RWPE1 (cell line): ENCODE data around the gene GRIN2A.

Source experiments
- CTCF ChIA-PET: fragments of 350-600 bp; sonication (Branson Sonifier 250); formaldehyde crosslinking; extraction: SDS; loops from one replicate; lab custom pipeline; 2021; lab: Yijun Ruan, JAX
- POLR2A ChIA-PET: fragments of 400-600 bp; formaldehyde crosslinking; extraction: SDS; loops from one replicate; lab custom pipeline; 2020; ENCODE audit warnings: antibody characterized with exemption; ENCODE audit not compliant: low non-redundant PET; lab: Yijun Ruan, JAX
- DNase-seq: peaks from one replicate; pipeline ENCODE4 v3.0.0; 2012; ENCODE audit warnings: low spot score
- H3K27ac ChIP-seq: fragments of 450-650 bp; 2 replicates; pipeline ENCODE4 v1.5.1; 2017
- CTCF ChIP-seq: fragments of 450-650 bp; conservative IDR thresholded peaks from 2 replicates; pipeline ENCODE4 v1.5.1; 2017; ENCODE audit warnings: low read depth, mild to moderate bottlenecking

GRIN2A gene

GRCh38 chr16:10178526-10178925 lies 3.7 kb downstream of the GRIN2A start:
- no peak for TF ChIP-seq CTCF
- H3K27ac ChIP-seq: no peak overlapping the region
- no peak for DNase-seq
- CTCF ChIA-PET: interaction anchor here (0.6 kb wide), 1 partner anchor 250 kb away, joined by 3 read pairs; no protein-coding TSS in a partner anchor
- POLR2A ChIA-PET: no interaction called here

GRCh38 chr16:10178080-10178479 lies 4.1 kb downstream of the GRIN2A start:
- ChIA-PET POLR2A (no interaction called here), CTCF (interaction anchor here (0.6 kb wide), 2 partner anchors 251 to 911 kb away, joined by 3 to 4 read pairs; no protein-coding TSS in a partner anchor)
- peak; percentile 45 for DNase-seq
- no peak overlapping the region for H3K27ac ChIP-seq
- TF ChIP-seq CTCF: no peak

GRCh38 chr16:10172848-10173655 lies 9.2 kb downstream of the GRIN2A start:
- DNase-seq: peak; percentile 34
- ChIA-PET CTCF (no interaction called here), POLR2A (no interaction called here)
- H3K27ac ChIP-seq: no peak overlapping the region
- no peak for TF ChIP-seq CTCF

- CTCF ChIA-PET: no interaction called here
- no peak for DNase-seq
- no peak for TF ChIP-seq CTCF
- H3K27ac ChIP-seq: no peak overlapping the region
- POLR2A ChIA-PET: no interaction called here
These were observed 11.0 kb downstream of the GRIN2A start for GRCh38 chr16:10171221-10171620.

- DNase-seq: no peak
- ChIA-PET CTCF (no interaction called here), POLR2A (no interaction called here)
- no peak for TF ChIP-seq CTCF
- no peak overlapping the region for H3K27ac ChIP-seq
These were observed 12.3 kb downstream of the GRIN2A start for GRCh38 chr16:10169904-10170410.

- ChIA-PET POLR2A (no interaction called here), CTCF (no interaction called here)
- no peak for DNase-seq
- H3K27ac ChIP-seq: no peak overlapping the region
- TF ChIP-seq CTCF: no peak
These were observed 13.2 kb downstream of the GRIN2A start for GRCh38 chr16:10169031-10169430.
